ENCODE measurements around the gene NPW.

- TF ChIP-seq CTCF (conservative IDR thresholded peaks at IDR 0.05) (no peak), ZFX (IDR thresholded peaks at IDR 0.05) (no peak)
Measured at GRCh38 chr16:1989209-1990100, 30.1 kb upstream of the NPW start, which contains the start of gene SYNGR3.
